HG03457 (cell line): Measurements from ENCODE around the gene MRPS31.

Experiments used
- ATAC-seq: cut with Tn5 transposase; IDR thresholded peaks from one replicate; pipeline ENCODE4 v1.9.1; 2021; ENCODE audit warnings: moderate number of reproducible peaks; ENCODE audit not compliant: unreplicated experiment

MRPS31 gene

GRCh38 chr13:40770934-40771618 lies at the start of gene MRPS31:
MRPS31 (minus strand) TSS chr13:40771190; CDS start chr13:40771136, 54 bp downstream.
- ATAC-seq: peak; percentile 89

DNA sequence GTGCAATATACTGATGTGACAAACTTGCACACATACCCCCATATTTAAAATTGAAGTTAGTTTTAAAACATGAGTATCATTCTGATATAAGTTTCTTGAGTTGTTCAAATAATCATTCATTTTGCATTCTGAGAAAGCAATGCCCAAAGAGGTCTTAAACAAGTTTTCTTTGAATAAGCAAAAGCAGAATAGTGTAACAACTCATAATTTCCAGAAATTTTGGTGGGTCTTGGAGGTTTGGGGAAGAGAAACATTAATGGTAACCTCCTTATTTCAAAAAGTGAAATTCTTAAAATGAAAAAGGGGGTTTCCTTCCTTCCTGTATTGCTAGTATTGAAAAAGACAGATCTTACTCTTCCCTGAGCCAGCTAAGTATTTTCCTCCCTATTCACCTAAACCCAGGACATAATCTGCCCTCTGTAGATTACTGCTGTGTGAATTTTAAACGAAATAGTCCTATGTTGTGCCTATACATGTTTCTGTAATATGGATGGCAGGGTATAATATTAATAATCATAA lies 48.9 kb upstream of the MRPS31 start:
- ATAC-seq: no peak

- no peak for ATAC-seq
Measured at GRCh38 chr13:40818926-40819325, 47.9 kb upstream of the MRPS31 start.

DNA sequence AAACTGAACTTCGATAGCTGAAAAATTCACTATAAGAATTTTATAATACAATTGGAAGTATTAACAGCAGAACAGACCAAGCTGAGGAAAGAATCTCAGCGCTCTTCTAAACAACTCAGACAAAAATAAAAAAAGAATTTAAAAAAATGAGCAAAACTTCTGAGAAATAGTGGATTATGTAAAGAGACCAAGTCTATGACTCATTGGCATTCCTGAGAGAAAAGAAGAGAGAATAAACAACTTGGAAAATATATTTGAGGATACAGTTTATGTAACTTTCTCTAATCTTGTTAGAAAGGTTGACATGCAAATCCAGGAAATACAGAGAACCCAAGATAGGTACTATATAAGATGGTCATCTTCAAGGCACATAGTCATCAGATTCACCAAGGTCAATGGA lies 43.8 kb upstream of the MRPS31 start:
- ATAC-seq: no peak

- no peak for ATAC-seq
Measured at GRCh38 chr13:40813667-40814454, 42.9 kb upstream of the MRPS31 start.

DNA sequence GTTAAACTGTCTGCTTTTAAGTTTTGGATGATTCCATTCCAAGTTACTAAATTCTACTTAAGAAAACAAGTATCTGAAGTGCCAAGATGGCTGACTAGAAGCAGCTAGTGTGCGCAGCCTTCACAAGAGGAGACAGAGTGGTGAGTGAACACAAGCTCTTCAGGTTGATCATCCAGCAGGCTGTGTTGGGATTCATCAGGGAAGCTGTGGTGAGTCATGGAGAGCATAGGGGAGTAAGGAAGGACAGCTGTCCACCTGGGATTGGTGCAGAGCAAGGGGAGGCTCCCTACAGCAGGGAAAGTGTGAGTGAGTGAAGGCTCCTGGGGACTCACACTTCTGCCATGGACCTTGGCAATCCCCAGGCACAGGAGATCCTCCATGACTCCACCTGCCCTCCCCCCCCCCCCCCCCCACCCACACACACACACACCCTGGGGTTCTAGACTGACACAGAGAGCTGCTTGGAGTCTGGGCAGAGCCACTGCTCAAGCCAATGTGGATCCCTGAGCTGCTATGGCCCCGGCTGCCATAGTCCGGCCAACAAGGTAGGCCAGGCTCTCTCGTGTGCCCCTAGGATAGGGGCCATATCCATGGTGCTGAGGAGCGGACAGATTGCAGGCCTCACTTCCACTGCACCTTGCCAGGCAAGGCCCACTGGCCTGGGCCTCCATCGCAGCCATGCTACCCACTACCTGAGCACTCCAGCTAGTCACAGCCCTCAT lies 41.9 kb upstream of the MRPS31 start:
- no peak for ATAC-seq

GRCh38 chr13:40812102-40812501 lies 41.1 kb upstream of the MRPS31 start:
- no peak for ATAC-seq

GRCh38 chr13:40809471-40809870 lies 38.5 kb upstream of the MRPS31 start:
- no peak for ATAC-seq

GRCh38 chr13:40806241-40806640 lies 35.3 kb upstream of the MRPS31 start:
- ATAC-seq: no peak

- no peak for ATAC-seq
Measured at GRCh38 chr13:40803316-40803715, 32.3 kb upstream of the MRPS31 start.

DNA sequence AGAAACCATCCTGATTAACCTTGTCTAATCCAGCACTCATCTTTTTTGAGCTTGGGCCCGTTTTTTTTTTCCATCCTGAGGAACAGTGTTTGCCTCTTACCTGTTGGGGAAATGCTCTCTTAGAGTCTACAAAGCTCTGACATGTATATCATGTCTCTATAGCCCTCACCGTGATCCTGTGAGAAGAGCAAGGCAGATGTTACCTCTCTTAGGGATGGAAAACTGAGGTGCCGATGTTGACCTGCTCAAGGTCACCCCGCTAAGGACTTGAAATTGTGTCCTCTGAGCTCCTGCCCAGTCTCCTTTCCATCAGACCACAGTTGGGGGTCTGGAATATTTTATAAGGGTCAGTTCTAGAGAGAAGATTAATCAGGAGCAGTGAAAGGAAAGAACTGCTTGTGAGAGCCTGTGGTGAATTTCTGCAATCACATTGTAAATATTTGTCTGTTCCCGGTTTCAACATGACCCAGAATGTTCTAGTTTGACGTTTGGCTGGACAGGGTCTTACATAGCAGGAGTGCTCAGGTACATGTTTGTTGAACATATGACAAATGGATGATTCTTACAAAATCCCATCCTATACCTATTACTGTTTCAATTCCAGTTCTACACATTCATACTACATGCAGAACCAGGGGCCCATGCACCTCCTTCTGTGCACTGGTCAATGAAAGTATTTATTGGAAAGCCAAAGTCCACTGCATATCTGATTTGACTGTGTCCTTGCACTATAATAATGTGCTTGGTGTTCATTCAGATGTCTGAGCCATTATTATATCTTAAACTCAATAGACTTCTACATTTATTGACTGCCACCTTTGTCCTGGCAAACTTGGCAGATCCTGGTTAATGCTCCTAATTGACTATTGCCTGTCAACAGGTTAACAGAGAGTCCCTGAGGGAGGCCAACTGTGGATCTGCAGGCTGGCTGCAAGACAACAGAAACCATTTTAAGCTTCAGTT lies 30.5 kb upstream of the MRPS31 start:
- ATAC-seq: no peak

DNA sequence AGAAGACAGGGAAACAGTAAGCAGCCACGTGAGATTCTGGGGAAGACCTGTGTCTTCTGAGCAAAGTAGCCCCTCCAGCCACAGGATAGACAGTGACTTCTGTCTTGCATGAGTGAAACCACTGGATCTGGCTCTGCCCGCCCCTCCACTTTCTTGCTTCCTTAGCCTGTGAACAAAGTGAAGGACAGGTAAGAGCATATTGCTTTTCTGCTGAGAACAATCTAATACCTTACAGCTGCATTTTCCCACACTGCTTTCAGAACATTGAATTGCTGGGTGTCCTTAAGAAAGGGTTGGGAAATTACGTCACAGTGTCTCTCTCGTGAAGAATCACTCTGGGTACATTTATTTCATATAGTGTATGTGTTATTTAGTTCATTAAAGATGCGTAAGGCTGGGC lies 29.6 kb upstream of the MRPS31 start:
- no peak for ATAC-seq

DNA sequence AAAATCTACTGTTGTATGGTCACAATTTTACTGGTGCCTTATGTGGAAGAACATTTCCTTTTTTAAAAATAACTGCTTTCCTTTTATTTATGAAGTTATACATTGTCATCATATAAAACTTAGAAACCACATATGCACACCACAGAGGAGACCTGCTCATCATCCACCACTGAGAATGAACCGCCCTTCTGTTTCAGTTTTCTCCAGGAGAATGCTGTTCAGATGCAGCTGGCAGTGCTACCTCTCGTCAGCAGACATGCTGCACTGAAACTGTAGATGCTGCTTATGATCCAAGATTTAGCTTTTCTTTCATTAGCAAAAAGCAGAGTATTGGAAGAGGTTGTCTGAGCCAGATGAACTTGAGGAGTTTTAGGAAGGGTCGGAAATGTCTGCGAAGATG lies 28.5 kb upstream of the MRPS31 start:
- no peak for ATAC-seq

- no peak for ATAC-seq
Measured at GRCh38 chr13:40798380-40798779, 27.4 kb upstream of the MRPS31 start.

DNA sequence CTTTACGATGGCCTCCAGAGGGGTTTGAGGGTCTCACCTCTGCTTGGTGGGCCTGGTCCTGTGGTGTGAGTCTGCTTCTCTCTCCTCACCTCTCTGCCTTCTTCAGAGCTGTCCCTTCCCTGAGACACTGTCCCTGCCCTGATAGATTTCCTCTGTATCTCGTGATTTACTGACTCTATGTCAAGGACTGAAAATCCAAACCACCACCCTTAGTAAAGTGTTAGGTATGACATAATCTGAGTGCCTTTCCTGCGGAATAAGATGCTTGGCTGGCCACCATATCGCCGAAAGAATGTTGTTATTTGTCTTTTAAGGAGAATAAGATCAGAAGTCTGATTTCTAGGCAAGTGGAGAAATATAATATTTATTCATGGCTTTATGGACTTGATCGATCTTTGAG lies 25.7 kb upstream of the MRPS31 start:
- no peak for ATAC-seq

GRCh38 chr13:40794414-40795368 lies 23.7 kb upstream of the MRPS31 start:
- ATAC-seq: no peak

GRCh38 chr13:40793339-40793738 lies 22.3 kb upstream of the MRPS31 start:
- ATAC-seq: no peak

- no peak for ATAC-seq
Measured at GRCh38 chr13:40792284-40793051, 21.5 kb upstream of the MRPS31 start.
